GM19239 (cell line): ENCODE data around the gene BLOC1S1.
A peak's percentile ranks its signal among the peaks of the same experiment; 100 is the strongest.
"Not testable (repeated sequence)": the region's sequence is repeated elsewhere in the genome, so short reads cannot be mapped to it uniquely, and the experiment has no call there.

Experiments
- DNase-seq: peaks from one replicate; pipeline ENCODE4 v3.0.0; 2011; ENCODE audit warnings: low spot score; ENCODE audit not compliant: insufficient read length
- FAIRE-seq: peaks from 2 replicates; lab custom pipeline; 2011; peaks lifted over from hg19 to GRCh38; lab: Jason Lieb, UNC

The BLOC1S1 gene

DNA sequence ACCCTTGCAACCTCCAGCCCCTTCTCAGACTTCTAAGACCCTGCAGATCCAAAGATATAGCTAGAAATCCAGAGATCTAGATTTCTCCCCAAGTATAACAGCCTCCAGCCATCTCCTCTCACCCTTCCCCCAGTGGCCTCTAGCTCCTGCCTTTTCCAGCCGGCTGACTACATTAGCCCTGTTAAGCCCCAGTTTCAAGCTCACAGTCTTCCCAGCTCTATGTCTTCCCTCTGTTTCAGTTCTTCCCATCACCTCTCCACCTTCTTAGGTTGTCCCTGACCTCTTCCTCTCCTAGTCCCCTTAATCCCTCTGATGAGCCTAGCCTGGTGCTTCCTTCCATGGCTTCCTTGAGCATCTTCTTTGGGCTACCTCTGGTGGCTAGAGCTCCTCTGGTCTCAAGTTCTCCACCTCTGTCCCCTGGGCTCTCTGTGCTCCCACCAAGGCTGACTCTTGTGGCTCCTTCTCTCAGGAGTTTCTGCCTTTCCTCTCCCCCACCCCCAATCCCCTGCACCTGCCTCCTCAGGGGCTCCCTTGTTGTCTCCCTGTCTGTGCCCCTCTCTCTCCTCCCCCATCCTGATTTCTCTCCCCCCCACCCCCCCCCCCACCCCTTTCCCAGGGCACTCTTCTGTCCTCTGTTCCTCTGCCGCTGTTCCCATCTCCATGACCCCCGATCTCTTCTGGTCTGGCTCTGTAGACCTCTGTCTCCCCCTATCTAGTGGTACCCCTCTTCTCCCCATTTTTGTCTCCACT lies 26.3 kb downstream of the BLOC1S1 start:
- no peak for DNase-seq
- FAIRE-seq = no peak

DNA sequence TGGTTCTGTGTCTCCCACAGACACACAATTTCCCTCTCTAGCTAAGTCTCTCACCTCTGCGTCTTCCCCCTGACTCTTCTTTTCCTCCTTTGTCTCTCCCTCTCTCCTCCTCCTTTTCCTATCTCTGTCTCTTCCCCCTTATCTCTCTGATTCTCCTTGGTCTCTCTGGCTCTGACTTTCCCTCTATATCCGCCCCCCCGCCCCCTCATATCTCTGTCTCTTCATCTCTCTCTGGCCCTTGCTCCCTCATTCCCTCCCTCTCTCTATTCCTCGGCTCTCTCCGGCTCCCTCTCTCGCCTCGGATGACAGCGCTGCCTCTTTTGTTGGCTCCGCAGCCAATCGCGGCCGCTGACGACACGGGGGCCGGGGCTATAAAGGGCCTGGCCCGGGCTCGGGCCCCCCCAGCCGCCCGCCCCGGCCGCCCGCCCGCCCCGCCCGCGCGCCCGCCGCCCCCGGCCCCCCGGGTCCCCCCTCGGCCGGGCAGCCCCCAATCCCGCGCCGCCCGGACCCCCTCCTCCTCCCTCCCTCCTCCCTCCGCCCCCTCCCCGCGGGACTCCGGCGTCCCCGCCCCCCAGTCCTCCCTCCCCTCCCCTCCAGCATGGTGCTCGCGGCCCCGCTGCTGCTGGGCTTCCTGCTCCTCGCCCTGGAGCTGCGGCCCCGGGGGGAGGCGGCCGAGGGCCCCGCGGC lies 27.0 kb downstream of the BLOC1S1 start, which contains the start of gene GDF11:
Gene GDF11 (plus strand): TSS at position 404 of the 687 bp plus-strand sequence. CDS start 195 bp downstream, at position 599.
- FAIRE-seq = no peak
- peak; percentile 75 for DNase-seq

DNA sequence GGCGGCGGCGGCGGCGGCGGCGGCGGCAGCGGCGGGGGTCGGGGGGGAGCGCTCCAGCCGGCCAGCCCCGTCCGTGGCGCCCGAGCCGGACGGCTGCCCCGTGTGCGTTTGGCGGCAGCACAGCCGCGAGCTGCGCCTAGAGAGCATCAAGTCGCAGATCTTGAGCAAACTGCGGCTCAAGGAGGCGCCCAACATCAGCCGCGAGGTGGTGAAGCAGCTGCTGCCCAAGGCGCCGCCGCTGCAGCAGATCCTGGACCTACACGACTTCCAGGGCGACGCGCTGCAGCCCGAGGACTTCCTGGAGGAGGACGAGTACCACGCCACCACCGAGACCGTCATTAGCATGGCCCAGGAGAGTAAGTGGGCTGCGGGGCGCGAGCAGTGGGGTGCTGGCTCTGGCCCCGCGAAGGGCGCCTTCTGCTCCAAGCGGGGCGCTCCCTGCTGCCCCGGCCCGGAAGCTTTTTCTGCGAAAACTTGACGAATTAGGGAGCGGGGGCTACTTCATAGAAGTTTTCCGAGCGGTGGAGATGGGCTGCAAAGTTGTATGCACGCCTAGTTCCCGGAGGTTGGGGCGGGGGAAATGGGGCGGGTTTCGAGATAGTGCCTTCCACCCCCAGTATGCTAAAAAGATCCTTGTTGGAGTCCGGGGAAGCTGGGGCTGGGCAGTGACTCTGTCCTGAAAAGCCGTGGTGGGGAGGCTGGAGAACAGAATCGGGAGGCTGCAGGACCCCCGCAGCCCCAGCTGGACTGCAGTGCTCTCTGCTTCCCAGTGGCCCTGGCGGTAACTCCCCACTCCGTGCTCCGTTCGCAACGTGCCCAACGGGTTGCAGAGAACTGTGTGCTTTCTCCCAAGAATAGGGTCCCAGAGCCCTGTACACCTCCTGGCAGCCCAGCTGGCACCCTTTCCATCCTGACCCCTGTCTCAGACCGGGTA lies 27.8 kb downstream of the BLOC1S1 start:
- FAIRE-seq (peak; percentile 61), DNase-seq (peak; percentile 69)

DNA sequence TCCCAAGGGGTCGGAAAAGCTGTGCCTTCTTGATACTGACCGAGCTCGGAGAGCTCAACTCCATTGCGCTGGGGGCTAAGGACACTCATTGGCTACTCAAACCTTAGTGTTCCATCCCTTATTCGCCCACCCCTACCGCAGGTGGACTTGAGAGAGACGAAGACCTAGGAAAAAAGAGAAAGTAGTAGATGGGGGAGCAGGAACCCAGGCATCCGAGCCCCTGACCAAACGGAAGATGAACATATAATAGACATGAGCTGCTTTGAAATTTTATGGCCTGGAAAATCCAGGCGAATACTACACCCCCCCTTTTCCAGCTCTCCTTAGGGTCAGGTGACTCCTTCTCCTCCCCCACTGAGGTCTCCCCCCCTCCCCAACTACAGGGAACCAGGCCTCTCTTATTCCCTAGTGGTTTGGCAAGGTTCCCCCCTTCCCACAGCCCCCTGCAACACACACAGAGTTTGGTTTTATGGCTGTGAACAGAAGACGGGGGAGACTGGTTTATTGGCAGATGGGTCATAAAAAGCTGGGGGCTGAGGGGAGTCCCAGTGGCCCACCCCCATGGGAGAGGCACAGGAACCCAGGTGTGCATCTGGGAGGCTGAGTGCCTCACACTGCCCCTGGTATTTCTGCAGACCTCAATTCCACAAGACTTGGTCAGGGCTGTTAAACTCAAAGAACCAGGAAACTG lies 28.6 kb downstream of the BLOC1S1 start:
- FAIRE-seq = no peak
- no peak for DNase-seq

DNA sequence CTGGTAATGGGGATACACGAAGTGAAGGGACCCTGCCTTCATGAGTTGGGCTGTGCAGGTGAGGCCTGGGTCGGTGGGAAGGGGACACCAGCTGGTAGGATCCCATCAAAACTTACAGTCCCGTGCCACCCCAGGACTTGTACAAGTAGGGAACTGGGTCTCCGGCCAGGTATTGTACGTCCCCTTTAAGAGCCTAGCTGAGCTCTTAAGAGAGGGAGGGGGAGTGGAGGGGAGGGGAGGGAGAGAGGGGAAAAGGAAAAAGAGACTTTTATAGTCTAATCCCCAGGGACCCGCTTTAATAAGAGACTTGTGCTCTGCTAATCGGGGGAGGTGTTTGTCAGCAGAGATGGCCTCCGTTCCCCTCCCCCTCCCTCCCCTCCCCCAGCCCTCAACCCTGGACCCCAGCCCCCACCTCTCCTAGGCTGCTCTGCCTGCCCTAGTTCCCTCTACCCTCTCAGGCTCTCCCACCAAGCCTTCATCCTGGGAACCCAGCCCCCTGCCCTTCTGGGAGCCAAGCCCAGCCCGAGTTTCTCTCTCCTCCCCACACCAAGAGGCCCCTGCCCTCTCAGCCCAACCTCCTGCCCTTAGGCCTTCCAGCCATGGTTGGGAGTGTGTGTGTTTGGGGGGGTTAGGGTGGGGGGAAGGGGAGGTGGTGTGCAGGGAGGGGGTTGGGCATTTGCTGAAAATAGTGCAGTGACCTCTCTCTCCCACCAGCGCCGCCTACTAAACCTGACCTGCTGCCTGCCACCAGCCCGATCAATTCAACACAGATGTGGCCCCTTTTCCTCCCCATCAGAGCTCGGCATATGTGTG lies 29.7 kb downstream of the BLOC1S1 start:
- FAIRE-seq (no peak), DNase-seq (no peak)

DNA sequence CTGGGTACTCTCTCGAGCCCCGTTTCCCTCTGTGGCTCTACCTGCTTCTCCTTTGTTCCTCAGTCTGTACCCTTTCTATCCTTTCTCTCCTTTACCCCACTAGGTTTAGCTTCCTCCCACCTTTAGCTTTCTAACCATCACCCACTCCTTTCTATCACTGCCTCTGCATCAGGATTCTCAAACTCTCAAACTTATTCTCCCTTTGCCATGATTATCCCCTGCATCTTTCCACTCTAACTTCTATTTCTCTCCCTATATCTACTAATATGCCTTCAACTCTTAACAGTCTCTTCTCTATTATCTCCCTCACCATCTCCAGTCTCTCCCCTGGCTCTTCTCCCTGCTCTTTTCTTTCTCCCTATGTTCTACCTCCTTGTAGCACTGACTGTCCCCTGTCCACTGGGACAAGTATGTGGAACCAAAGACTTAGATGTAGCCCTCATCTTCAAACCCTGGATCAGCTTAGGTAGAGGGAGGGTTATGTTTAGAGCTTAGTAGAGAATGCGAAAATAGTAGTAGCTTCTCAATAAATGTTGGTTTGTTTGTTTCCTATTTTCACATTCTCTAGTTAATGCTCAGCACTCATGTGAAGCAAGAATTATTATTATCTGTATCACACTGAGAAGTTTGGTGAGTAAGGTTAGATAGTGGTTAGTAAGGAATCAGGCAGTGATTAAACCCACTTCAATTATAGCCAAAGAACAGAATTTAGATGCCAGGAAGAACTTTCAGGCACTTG lies 30.5 kb downstream of the BLOC1S1 start:
- FAIRE-seq (no peak), DNase-seq (no peak)

DNA sequence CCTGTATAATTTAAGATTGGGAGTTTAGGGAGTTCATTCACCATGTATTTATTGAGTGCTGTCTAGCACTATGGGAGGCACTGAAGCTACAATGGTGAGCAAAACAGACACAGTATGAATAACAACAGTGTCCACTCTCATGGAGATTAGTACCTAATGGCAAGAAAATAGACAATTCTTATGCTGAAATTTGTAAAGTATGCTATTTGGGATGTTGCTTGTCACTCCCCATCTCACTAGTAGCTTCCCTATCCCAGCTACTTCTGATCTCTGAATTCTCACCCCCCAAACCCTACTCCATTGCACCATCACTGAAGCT lies 31.0 kb downstream of the BLOC1S1 start:
- FAIRE-seq = no peak
- DNase-seq = no peak

DNA sequence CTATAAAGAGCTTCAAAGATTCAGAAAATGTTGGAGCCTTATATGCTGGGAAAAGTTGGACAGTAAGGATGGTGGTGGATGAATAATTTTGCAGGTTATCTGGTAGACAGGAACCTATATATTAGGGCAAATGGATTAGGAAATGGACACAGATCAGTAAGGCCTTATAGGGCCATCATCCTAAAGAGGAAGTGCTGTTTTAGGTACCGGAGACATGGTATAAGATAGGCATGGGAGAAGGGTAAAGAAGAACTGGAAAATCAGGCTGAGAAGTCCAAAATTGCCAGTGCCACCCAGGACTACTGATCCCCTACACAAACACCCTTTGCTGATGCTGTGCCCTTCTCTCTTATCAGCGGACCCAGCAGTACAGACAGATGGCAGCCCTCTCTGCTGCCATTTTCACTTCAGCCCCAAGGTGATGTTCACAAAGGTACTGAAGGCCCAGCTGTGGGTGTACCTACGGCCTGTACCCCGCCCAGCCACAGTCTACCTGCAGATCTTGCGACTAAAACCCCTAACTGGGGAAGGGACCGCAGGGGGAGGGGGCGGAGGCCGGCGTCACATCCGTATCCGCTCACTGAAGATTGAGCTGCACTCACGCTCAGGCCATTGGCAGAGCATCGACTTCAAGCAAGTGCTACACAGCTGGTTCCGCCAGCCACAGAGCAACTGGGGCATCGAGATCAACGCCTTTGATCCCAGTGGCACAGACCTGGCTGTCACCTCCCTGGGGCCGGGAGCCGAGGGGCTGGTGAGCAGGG lies 32.6 kb downstream of the BLOC1S1 start:
- no peak for FAIRE-seq
- no peak for DNase-seq

DNA sequence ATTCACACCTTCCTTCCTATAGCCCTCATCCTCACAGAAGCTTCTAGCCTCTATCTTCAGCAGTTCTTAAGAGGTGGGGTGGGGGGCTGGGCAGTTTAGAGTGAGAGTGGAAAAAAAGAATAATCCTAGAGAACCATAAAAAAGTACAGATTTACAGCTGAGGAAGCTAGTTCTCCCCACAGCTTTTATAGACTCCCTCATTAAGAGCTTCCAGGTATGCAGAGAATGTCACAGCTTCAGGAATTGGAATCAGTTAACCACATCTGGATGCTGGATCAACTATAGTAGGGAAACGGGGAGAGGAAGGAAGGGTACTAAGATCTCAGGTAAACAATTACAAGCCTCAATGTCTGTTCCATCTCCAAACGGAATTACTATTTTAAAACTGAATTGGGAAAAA lies 39.4 kb downstream of the BLOC1S1 start:
- FAIRE-seq = no peak

DNA sequence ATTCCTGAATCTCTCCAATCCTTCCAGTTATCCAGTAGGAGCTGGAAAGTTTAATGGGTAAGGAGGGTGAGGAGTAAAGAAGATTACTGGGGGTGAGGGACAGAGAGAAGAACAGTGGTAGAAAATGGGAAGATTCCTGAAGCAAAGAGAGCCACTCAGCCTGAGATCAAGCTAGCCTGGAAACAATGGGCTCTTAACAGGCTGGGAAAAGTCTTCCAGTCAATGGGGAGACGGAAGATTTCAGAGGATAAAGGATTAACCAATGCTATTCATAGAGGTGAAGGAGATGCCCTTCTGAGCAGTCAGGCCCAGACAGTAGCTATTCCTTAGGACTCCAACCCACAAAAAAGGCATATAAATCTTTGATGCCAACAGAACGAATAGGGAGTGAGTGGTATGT lies 41.9 kb downstream of the BLOC1S1 start:
- FAIRE-seq (no peak), DNase-seq (no peak)

More for the DNA sequence above, 39.4 kb downstream of the BLOC1S1 start:
- no peak for DNase-seq

DNA sequence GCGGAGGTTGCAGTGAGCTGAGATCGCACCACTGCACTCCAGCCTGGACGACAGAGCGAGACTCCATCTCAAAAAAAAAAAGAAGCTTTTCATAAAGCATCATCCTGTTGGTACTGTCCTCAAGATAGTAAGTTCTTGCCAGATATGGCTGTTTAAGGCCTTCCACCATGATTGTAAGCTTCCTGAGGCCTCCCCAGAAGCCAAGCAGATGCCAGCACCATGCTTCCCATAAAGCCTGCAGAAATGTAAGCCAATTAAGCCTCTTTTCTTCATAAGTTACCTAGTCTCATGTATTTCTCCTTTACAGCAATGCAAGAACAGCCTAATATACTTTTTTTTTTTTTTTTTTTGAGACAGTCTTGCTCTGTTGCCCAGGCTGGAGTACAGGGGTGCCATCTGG lies 42.7 kb downstream of the BLOC1S1 start:
- not testable (repeated sequence) for FAIRE-seq, DNase-seq

DNA sequence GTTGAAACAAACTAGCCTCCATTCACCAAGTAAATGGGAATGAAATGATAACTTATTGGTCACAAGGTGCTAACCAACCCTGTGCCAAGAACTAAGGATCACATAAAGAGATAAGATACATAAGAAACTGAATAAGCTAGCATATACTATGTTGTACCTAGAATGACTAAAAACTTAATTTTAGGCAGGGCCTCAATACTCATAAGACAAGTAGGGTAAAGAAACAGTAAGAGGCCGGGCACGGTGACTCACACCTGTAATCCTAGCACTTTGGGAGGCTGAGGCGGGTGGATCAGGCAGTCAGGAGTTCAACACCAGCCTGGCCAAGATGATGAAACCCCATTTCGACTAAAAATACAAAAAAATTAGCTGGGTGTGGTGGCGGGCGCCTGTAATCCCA lies 44.8 kb downstream of the BLOC1S1 start:
- DNase-seq = no peak
- no peak for FAIRE-seq

DNA sequence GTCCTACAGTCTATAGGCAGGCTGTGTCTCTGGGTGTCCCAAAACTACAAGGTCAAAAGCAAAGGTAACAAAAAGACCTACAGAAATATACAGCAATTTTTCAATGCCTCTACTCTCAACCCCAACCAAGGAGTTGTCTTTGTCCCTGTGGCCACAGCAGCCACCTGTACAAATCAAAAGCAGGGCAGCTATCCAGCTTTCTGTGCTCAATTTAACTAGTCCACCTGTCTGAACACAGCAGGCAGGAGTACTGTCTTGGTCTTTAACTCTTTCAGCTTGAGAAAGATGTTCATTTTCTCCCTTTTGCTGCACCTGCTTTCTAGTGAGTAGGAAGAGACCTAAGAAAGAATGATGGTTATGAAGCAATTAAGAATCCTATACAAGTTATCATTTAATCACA lies 46.8 kb downstream of the BLOC1S1 start:
- FAIRE-seq (no peak), DNase-seq (no peak)

DNA sequence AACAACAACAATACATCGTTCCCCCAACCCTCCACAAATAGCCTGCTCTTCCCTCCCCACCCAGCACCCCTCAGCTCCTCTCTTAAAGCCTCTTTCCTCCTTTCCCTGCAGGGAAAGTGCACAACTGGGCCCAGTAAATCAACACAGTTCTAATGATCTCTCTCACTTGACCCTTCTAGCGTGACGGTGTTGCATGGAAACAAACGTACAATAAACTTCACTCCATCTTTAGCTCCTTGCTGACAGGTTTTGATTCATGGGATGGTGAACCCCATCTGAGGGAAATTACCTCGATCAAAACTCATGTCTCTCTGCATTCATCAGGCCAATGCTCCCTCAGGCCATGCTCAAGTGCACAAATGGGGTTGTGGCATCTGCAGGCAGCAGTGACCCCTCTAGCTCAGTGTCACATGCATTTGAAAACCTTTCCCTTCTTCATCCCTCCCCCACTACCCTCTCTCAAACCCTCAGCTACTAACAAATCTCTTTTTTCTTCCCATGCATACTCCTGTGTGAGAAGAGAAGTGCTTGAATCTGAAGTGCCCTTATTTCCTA lies 50.0 kb downstream of the BLOC1S1 start:
- DNase-seq = no peak
- FAIRE-seq = no peak

DNA sequence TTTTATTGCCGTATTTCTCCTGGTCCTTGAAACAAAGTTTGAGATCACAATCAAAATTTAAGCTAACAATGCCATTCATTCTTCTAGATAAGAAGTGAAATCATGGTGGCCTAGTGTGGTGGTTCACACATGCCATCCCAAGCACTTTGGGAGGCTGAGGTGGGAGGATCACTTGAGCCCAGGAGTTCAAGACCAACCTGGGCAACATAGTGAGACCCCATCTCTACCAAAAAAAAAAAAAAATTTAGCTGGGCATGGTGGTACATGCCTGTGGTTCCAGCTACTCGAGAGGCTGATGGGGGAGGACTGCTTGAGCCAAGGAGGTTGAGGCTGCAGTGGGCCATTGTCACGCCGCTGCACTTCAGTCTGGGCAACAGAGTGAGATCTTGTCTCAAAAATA lies 51.3 kb downstream of the BLOC1S1 start:
- FAIRE-seq = no peak

More for the DNA sequence above, 51.3 kb downstream of the BLOC1S1 start:
- DNase-seq = no peak
